Breast epithelium (tissue), 4 donors: ENCODE data around the gene DDOST. TPM values are rescaled to one million over a fixed set of nuclear protein-coding genes. Genes with fewer than 3 reads are reported as not detected.

ENCODE experiments used
- DNase-seq, 2 donors: peaks; one replicate each; pipeline ENCODE4 v3.0.0-alpha.2; 2019; ENCODE audit warnings: low spot score in 2 of 2
- H3K27ac ChIP-seq, 2 donors: fragments of 200-600 bp; sonication (generic) in 1 of 2; one replicate each; pipeline ENCODE4 v1.5.1; 2016 to 2019; ENCODE audit warnings: mild to moderate bottlenecking in 1 of 2
- H3K27me3 ChIP-seq, 2 donors: fragments of 200-600 bp; sonication (generic) in 1 of 2; one replicate each; pipeline versions ENCODE4 v1.5.1 to v1.6.0; 2017 to 2019; ENCODE audit warnings: control low read depth in 1 of 2, mild to moderate bottlenecking in 1 of 2
- H3K36me3 ChIP-seq: fragments of 200-600 bp; one replicate; pipeline ENCODE4 v1.5.1; 2019
- H3K4me1 ChIP-seq, 2 donors: fragments of 200-600 bp; sonication (generic); one replicate each; pipeline ENCODE4 v1.5.1; 2016 to 2019; ENCODE audit warnings: control low read depth in 1 of 2
- H3K4me3 ChIP-seq, 3 donors: fragments of 200-600 bp; sonication (generic); 1 replicate in 2 of 3; 2 replicates in 1 of 3; pipeline ENCODE4 v1.5.1; 2016 to 2019; ENCODE audit warnings: mild to moderate bottlenecking in 3 of 3, moderate library complexity in 2 of 3
- H3K9me3 ChIP-seq, 2 donors: fragments of 200-600 bp; sonication (generic) in 1 of 2; one replicate each; pipeline ENCODE4 v1.5.1; 2016 to 2019; ENCODE audit warnings: control low read depth in 1 of 2
- CTCF ChIP-seq, 3 donors: fragments of 450-650 bp; IDR thresholded peaks; one replicate each; pipeline ENCODE4 v1.5.1; 2016 to 2017; ENCODE audit warnings: antibody characterized with exemption in 3 of 3, mild to moderate bottlenecking in 3 of 3, moderate library complexity in 3 of 3
- POLR2A ChIP-seq: fragments of 450-650 bp; IDR thresholded peaks from one replicate; pipeline ENCODE4 v1.6.1; 2016; ENCODE audit warnings: antibody characterized with exemption, mild to moderate bottlenecking, moderate library complexity
- POLR2AphosphoS5 ChIP-seq, 3 donors: sonication (generic); formaldehyde crosslinking; IDR thresholded peaks; one replicate each; pipeline ENCODE4 v1.6.1; 2017; ENCODE audit warnings: antibody characterized with exemption in 3 of 3
- intact Hi-C: fragments of 100-400 bp; cut with DNase I; formaldehyde crosslinking; loops from one replicate; pipeline ENCODE4 v1.15.1; 2023; ENCODE audit warnings: low total_unique reads
- total RNA-seq, 3 donors: library from RNA; depleted of rRNA; stranded (reverse); fragments of >200 nt; gene quantifications; one replicate each; pipeline ENCODE4 v1.1.0, GENCODE V29; 2016

Gene DDOST
- total RNA-seq, 3 donors from 2014 or later, result 127 to 145 (median 138) TPM

DNA sequence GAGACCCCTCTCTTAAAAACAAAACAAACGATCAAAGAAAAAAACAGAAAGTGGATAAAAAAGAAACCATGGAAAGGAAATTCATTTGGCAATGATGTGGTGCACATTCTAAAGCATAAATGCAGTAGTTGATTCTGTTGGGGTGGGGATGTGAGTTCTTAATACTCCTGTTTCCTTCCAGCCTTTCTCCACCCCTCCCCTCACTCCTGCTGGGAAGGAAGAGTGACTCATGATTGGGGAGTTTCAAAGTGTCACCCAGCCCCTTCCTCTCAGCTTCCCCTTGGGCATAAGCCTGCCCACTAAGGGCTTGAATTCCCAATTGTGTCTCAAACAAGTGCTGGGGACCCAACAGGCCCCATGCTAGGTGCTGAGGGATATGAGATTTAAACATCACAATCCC, 34.6 kb downstream of the DDOST start:
- intact Hi-C loops, result no loop called here
- no peak for DNase-seq
- no peaks in the 10 kb centered on the region for H3K4me1 ChIP-seq
- no peak for TF ChIP-seq POLR2A
- TF ChIP-seq CTCF (IDR thresholded peaks at IDR 0.05), result no peak
- TF ChIP-seq POLR2AphosphoS5 (IDR thresholded peaks at IDR 0.05), result no peak
- H3K27ac ChIP-seq, result no peak overlapping the region
- H3K27me3 ChIP-seq, result no peaks in the 10 kb centered on the region
- H3K9me3 ChIP-seq, result no peaks in the 10 kb centered on the region
- no peaks in the 10 kb centered on the region for H3K36me3 ChIP-seq
- no peak overlapping the region for H3K4me3 ChIP-seq

DNA sequence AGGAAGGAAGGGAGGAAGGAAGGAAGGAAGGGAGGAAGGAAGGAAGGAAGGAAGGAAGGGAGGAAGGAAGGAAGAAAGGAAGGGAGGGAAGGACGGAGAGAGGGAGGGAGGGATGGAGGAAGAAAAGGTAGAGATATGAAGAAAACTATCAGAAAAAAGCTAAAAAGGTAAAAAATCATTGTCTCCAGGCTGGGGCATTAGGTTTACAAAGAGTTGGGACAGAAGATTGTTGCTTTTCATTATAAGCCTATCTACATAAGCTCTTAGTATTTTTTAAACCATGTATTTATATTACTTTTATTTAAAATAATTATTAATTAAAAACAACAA, 35.1 kb downstream of the DDOST start:
- H3K27ac ChIP-seq, result no peak overlapping the region
- intact Hi-C loops, result no loop called here

GRCh38 chr1:20625176-20626097, 35.7 kb downstream of the DDOST start:
- TF ChIP-seq CTCF (IDR thresholded peaks at IDR 0.05), result no peak
- TF ChIP-seq POLR2AphosphoS5 (IDR thresholded peaks at IDR 0.05), result no peak
- TF ChIP-seq POLR2A, result no peak
- Histone ChIP-seq H3K27ac (no peak overlapping the region), H3K27me3 (no peaks in the 10 kb centered on the region), H3K36me3 (no peaks in the 10 kb centered on the region), H3K4me1 (no peaks in the 10 kb centered on the region), H3K9me3 (no peaks in the 10 kb centered on the region), H3K4me3 (no peak overlapping the region)
- DNase-seq, result no peak
- intact Hi-C loops, result no loop called here

More for the DNA sequence above, 35.1 kb downstream of the DDOST start:
- no peaks in the 10 kb centered on the region for H3K9me3 ChIP-seq
- H3K27me3 ChIP-seq, result no peaks in the 10 kb centered on the region
- no peak for DNase-seq
- no peaks in the 10 kb centered on the region for H3K4me1 ChIP-seq
- no peak overlapping the region for H3K4me3 ChIP-seq
- no peaks in the 10 kb centered on the region for H3K36me3 ChIP-seq
- TF ChIP-seq CTCF (IDR thresholded peaks at IDR 0.05) (no peak), POLR2AphosphoS5 (IDR thresholded peaks at IDR 0.05) (no peak), POLR2A (no peak)

DNA sequence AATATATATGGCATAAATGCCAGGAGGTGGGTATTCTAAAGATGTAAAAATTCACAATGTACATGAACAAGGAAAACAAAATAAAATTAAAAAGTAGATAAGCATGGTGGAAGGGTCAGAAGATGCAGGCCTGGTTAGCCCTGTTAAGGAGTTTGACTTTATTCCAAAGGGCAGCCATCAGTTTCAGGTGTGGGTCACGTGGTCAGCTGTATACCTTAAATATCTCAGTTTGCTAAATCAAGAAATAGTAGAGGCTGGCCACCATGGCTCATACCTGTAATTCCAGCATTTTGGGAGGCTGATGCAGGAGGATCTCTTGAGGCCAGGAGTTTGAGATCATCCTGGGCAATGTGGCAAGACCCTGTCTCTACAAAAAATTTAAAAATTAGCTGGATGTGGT, 36.5 kb downstream of the DDOST start:
- DNase-seq, result no peak
- Histone ChIP-seq H3K27me3 (no peaks in the 10 kb centered on the region), H3K27ac (no peak overlapping the region), H3K9me3 (no peaks in the 10 kb centered on the region), H3K36me3 (no peaks in the 10 kb centered on the region), H3K4me1 (no peaks in the 10 kb centered on the region), H3K4me3 (no peak overlapping the region)
- TF ChIP-seq POLR2A (no peak), CTCF (IDR thresholded peaks at IDR 0.05) (no peak), POLR2AphosphoS5 (IDR thresholded peaks at IDR 0.05) (no peak)
- intact Hi-C loops, result no loop called here

DNA sequence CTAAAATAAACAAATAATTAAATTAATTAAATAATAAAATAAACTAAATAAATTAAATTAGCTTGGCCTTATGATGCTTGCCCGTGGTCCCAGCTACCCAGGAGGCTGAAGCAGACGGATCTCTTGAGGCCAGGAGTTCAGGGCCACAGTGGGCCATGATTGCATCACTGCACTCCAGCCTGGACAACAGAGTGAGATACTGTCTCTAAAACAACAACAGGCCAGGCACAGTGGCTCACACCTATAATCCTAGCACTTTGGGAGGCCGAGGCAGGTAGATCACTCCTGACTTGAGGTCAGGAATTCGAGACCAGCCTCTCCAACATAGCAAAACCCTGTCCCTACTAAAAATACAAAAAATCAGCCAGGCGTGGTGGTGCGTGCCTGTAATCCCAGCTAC, 40.2 kb downstream of the DDOST start:
- no peak for DNase-seq
- intact Hi-C loops, result no loop called here
- TF ChIP-seq POLR2A, result no peak
- no peak for TF ChIP-seq POLR2AphosphoS5 (IDR thresholded peaks at IDR 0.05)
- TF ChIP-seq CTCF (IDR thresholded peaks at IDR 0.05), result no peak

More for the DNA sequence above, 40.2 kb downstream of the DDOST start:
- Histone ChIP-seq H3K4me3 (no peak overlapping the region), H3K36me3 (no peaks in the 10 kb centered on the region), H3K27me3 (no peaks in the 10 kb centered on the region), H3K9me3 (no peaks in the 10 kb centered on the region), H3K4me1 (no peaks in the 10 kb centered on the region), H3K27ac (no peak overlapping the region)
